Caco-2 (cell line): ENCODE results near the gene RAD51D. TPM values are rescaled to one million over a fixed set of nuclear protein-coding genes. Genes with fewer than 3 reads are reported as not detected.

Experiments used
- BruUV-seq: library from RNA; stranded (reverse); fragments of 400-500 nt; replicated peaks from 2 replicates; lab custom pipeline; 2021; lab: Mats Ljungman, UMichigan
- CTCF ChIA-PET: fragments of 300-600 bp; sonication (Branson Sonifier 250); formaldehyde crosslinking; loops from one replicate; lab custom pipeline; 2022; ENCODE audit warnings: antibody characterized with exemption; lab: Charles Lee
- POLR2A ChIA-PET: fragments of 300-600 bp; sonication (Branson Sonifier 250); formaldehyde crosslinking; loops from one replicate; lab custom pipeline; 2022; ENCODE audit warnings: antibody characterized with exemption; lab: Charles Lee
- DNase-seq, 2 experiments: peaks; one replicate each; pipeline versions ENCODE4 v3.0.0 to v3.0.0-alpha.2; 2020 to 2022
- H3K27me3 ChIP-seq: replicated peaks from 2 replicates; pipeline ENCODE4 v1.6.0; 2011; ENCODE audit warnings: low read length; ENCODE audit not compliant: control insufficient read depth, insufficient read depth
- H3K36me3 ChIP-seq: 2 replicates; pipeline ENCODE4 v1.5.1; 2011; ENCODE audit warnings: low read length; ENCODE audit not compliant: control insufficient read depth, insufficient read depth
- H3K4me1 ChIP-seq: fragments of 250-450 bp; sonication (Bioruptor Pico); 2 replicates; pipeline ENCODE4 v1.5.1; 2020; ENCODE audit warnings: mild to moderate bottlenecking
- H3K4me3 ChIP-seq: 2 replicates; pipeline ENCODE4 v1.5.1; 2011; ENCODE audit warnings: low read depth, mild to moderate bottlenecking, control low read depth, low read length
- H3K9me3 ChIP-seq: fragments of 250-450 bp; sonication (Bioruptor Pico); 2 replicates; pipeline ENCODE4 v1.5.1; 2020; ENCODE audit warnings: mild to moderate bottlenecking, moderate library complexity
- H3K27ac Mint-ChIP-seq: one replicate; pipeline ENCODE4 v1.8.0; 2022; ENCODE audit warnings: mixed read lengths; ENCODE audit not compliant: unreplicated experiment
- H3K27me3 Mint-ChIP-seq: one replicate; pipeline ENCODE4 v1.8.0; 2022; ENCODE audit warnings: mixed read lengths; ENCODE audit not compliant: insufficient read depth, unreplicated experiment
- H3K36me3 Mint-ChIP-seq: one replicate; pipeline ENCODE4 v1.8.0; 2022; ENCODE audit warnings: mild to moderate bottlenecking, mixed read lengths; ENCODE audit not compliant: insufficient read depth, unreplicated experiment
- H3K4me1 Mint-ChIP-seq: one replicate; pipeline ENCODE4 v1.8.0; 2022; ENCODE audit warnings: low read depth, mixed read lengths; ENCODE audit not compliant: unreplicated experiment
- H3K4me3 Mint-ChIP-seq: one replicate; pipeline ENCODE4 v1.8.0; 2022; ENCODE audit warnings: mild to moderate bottlenecking, moderate library complexity, mixed read lengths; ENCODE audit not compliant: unreplicated experiment
- H3K9me3 Mint-ChIP-seq: one replicate; pipeline ENCODE4 v1.8.0; 2022; ENCODE audit warnings: mixed read lengths; ENCODE audit not compliant: unreplicated experiment
- CTCF ChIP-seq, 2 experiments: fragments of 200-600 bp in 1 of 2; IDR thresholded peaks; 1 replicate in 1 of 2; 2 replicates in 1 of 2; pipeline versions ENCODE4 v1.5.1 to v1.8.0; 2011 to 2022; ENCODE audit warnings: antibody characterized with exemption in 1 of 2, control low read depth in 1 of 2, inconsistent platforms in 1 of 2, low read depth in 1 of 2, low read length in 1 of 2, mild to moderate bottlenecking in 1 of 2, moderate library complexity in 1 of 2; ENCODE audit not compliant: insufficient read depth in 1 of 2, severe bottlenecking in 1 of 2, unreplicated experiment in 1 of 2
- intact Hi-C: fragments of 100-400 bp; cut with micrococcal nuclease; formaldehyde crosslinking; loops from one replicate; pipeline ENCODE4 v1.10.0; 2022; ENCODE audit not compliant: unreplicated experiment
- total RNA-seq: library from RNA; stranded (reverse); gene quantifications from 2 replicates; pipeline ENCODE4 v1.2.3, GENCODE V29; 2022

Gene RAD51D
- total RNA-seq, 1 experiment from 2014 or later = 31.8 TPM

DNA sequence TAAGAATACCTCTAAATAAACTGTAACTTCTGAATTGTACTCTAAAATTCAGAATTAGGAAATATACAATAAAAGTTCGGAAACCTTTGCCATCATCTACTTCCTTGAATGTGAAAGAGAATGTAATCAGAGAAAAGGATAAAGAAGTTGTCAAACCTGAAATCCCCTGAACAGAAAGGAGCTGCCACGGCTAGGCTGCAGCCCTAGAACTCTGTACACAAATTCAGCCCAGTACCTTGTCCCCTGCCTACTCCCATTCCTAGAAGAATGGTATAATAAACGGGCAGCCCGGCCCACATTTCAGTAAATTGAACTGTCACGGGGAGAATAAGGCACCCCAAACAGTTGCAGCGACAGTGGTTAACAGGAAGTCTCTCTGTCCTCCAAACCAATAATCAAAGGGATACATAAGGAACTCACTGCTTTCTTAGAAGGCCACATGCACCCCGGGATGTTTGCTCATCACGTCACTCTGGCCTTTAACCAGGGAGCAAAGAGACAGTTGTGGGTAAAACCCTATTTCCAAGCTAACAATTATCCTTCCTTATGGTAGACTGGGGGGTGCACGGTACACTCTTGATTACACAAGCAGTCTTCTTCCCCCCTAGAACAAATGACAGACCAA, 31.8 kb downstream of the RAD51D start:
- no peaks in the 10 kb centered on the region for H3K27me3 Mint-ChIP-seq
- peaks cover 14% of the 10 kb centered on the region for H3K4me1 Mint-ChIP-seq
- no peaks in the 10 kb centered on the region for H3K9me3 ChIP-seq
- peak overlapping the region; percentile 94 for H3K4me3 Mint-ChIP-seq
- no peak for TF ChIP-seq CTCF (IDR thresholded peaks at IDR 0.05; ENCODE audit: insufficient read depth in 1 of 2, low read depth in 1 of 2, low read length in 1 of 2, severe bottlenecking in 1 of 2, unreplicated experiment in 1 of 2)
- no peaks in the 10 kb centered on the region for H3K9me3 Mint-ChIP-seq
- H3K4me1 ChIP-seq = peaks cover 22% of the 10 kb centered on the region
- ChIA-PET CTCF (no interaction called here), POLR2A (interaction anchor here (1.1 kb wide), 1 partner anchor 37 kb away, joined by 4 read pairs; no protein-coding TSS in a partner anchor)
- peak overlapping the region; percentile 92 for H3K27ac Mint-ChIP-seq
- H3K4me3 ChIP-seq = peak overlapping the region; percentile 58
- peak; percentile 54 to 62 for DNase-seq
- no TSS peak for BruUV-seq
- no peaks in the 10 kb centered on the region for H3K27me3 ChIP-seq
- H3K36me3 Mint-ChIP-seq = no peaks in the 10 kb centered on the region
- intact Hi-C loops = loop anchor here (1.0 to 2.0 kb wide), 2 partner anchors 25 to 31 kb away; partner anchors contain the start of genes RAD51D and RFFL
- H3K36me3 ChIP-seq = no peaks in the 10 kb centered on the region

- Histone ChIP-seq H3K4me3 (peak overlapping the region; percentile 58), H3K36me3 (no peaks in the 10 kb centered on the region), H3K9me3 (no peaks in the 10 kb centered on the region), H3K27me3 (no peaks in the 10 kb centered on the region), H3K4me1 (peaks cover 22% of the 10 kb centered on the region)
- POLR2A ChIA-PET = interaction anchor here (0.5 kb wide), 1 partner anchor 44 kb away, joined by 3 read pairs; no protein-coding TSS in a partner anchor
- intact Hi-C loops = no loop called here
- BruUV-seq = TSS peak; percentile 29
- Mint-ChIP-seq H3K4me1 (peaks cover 17% of the 10 kb centered on the region), H3K9me3 (no peaks in the 10 kb centered on the region), H3K27ac (peak overlapping the region; percentile 92), H3K27me3 (no peaks in the 10 kb centered on the region), H3K4me3 (peak overlapping the region; percentile 94), H3K36me3 (peaks cover 3% of the 10 kb centered on the region)
- CTCF ChIA-PET = no interaction called here
- TF ChIP-seq CTCF (IDR thresholded peaks at IDR 0.05; ENCODE audit: insufficient read depth in 1 of 2, low read depth in 1 of 2, low read length in 1 of 2, severe bottlenecking in 1 of 2, unreplicated experiment in 1 of 2) = no peak
- peak in 1 of 2 experiments; percentile 23 for DNase-seq
These were observed 32.6 kb downstream of the RAD51D start for GRCh38 chr17:35086931-35087573.

DNA sequence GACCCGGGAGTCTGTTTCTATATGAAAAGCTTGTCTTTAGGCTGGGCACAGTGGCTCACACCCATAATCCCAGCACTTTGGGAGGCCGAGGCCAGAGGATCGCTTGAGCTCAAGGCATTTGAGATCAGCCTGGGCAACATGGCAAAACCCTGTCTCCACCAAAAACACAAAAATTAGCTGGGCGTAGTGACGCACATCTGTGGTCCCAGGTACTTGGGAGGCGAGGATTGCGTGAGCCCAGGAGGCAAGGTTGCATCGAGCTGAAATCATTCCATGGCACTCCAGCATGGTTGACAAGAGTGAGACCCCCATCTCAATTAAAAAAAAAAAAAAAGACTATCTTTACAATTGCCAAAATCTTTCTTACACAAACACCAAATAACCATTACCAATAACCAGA, 33.5 kb downstream of the RAD51D start:
- TF ChIP-seq CTCF (IDR thresholded peaks at IDR 0.05; ENCODE audit: insufficient read depth in 1 of 2, low read depth in 1 of 2, low read length in 1 of 2, severe bottlenecking in 1 of 2, unreplicated experiment in 1 of 2) = no peak
- Mint-ChIP-seq H3K4me1 (peaks cover 20% of the 10 kb centered on the region), H3K4me3 (no peak overlapping the region), H3K36me3 (peaks cover 6% of the 10 kb centered on the region), H3K27me3 (no peaks in the 10 kb centered on the region), H3K27ac (no peak overlapping the region), H3K9me3 (no peaks in the 10 kb centered on the region)
- intact Hi-C loops = no loop called here
- no peaks in the 10 kb centered on the region for H3K36me3 ChIP-seq
- no TSS peak for BruUV-seq
- H3K4me3 ChIP-seq = no peak overlapping the region
- H3K4me1 ChIP-seq = peaks cover 22% of the 10 kb centered on the region
- no peaks in the 10 kb centered on the region for H3K27me3 ChIP-seq
- H3K9me3 ChIP-seq = no peaks in the 10 kb centered on the region
- ChIA-PET POLR2A (no interaction called here), CTCF (no interaction called here)
- no peak for DNase-seq
